GM18505 (cell line): ENCODE data around the gene TSPAN15.

Experiments
- ATAC-seq: cut with Tn5 transposase; IDR thresholded peaks from one replicate; pipeline ENCODE4 v1.9.1; 2021; ENCODE audit not compliant: unreplicated experiment
- POLR2A ChIP-seq: IDR thresholded peaks from 4 replicates; pipeline ENCODE4 v1.6.1; 2011; ENCODE audit warnings: borderline replicate concordance; ENCODE audit not compliant: insufficient read depth, insufficient read length; ENCODE audit errors: extremely low read depth

TSPAN15 gene

GRCh38 chr10:69422676-69423075 lies 28.6 kb upstream of the TSPAN15 start:
- no peak for ATAC-seq

GRCh38 chr10:69425041-69425440 lies 26.2 kb upstream of the TSPAN15 start:
- no peak for ATAC-seq

More at GRCh38 chr10:69422676-69423075, 28.6 kb upstream of the TSPAN15 start:
- no peak for TF ChIP-seq POLR2A

GRCh38 chr10:69425511-69426298 lies 25.6 kb upstream of the TSPAN15 start:
- TF ChIP-seq POLR2A, result no peak
- ATAC-seq, result no peak

More at GRCh38 chr10:69425041-69425440, 26.2 kb upstream of the TSPAN15 start:
- TF ChIP-seq POLR2A, result no peak

GRCh38 chr10:69426376-69426727 lies 24.9 kb upstream of the TSPAN15 start:
- ATAC-seq, result no peak
- TF ChIP-seq POLR2A, result no peak

- no peak for ATAC-seq
- TF ChIP-seq POLR2A, result no peak
These were observed 23.1 kb upstream of the TSPAN15 start for GRCh38 chr10:69428165-69428564.

- TF ChIP-seq POLR2A, result no peak
- ATAC-seq, result no peak
These were observed 17.1 kb upstream of the TSPAN15 start for GRCh38 chr10:69434169-69434568.

GRCh38 chr10:69434926-69435325 lies 16.3 kb upstream of the TSPAN15 start:
- TF ChIP-seq POLR2A, result no peak
- no peak for ATAC-seq

- no peak for ATAC-seq
- TF ChIP-seq POLR2A, result no peak
These were observed 15.2 kb upstream of the TSPAN15 start for GRCh38 chr10:69435966-69436520.

GRCh38 chr10:69437321-69438259 lies 13.7 kb upstream of the TSPAN15 start:
- no peak for TF ChIP-seq POLR2A
- ATAC-seq, result no peak

GRCh38 chr10:69438536-69439349 lies 12.5 kb upstream of the TSPAN15 start:
- no peak for TF ChIP-seq POLR2A
- ATAC-seq, result no peak

- ATAC-seq, result no peak
These were observed 11.9 kb upstream of the TSPAN15 start for GRCh38 chr10:69439350-69439739.

GRCh38 chr10:69439813-69440506 lies 11.3 kb upstream of the TSPAN15 start:
- no peak for ATAC-seq
- no peak for TF ChIP-seq POLR2A

More at GRCh38 chr10:69439350-69439739, 11.9 kb upstream of the TSPAN15 start:
- TF ChIP-seq POLR2A, result no peak
